Measurements from ENCODE around the gene FIGNL2. TPM values are rescaled to one million over a fixed set of nuclear protein-coding genes. Genes with fewer than 3 reads are reported as not detected.
A peak's percentile ranks its signal among the peaks of the same experiment; 100 is the strongest.

Gene FIGNL2
- total and polyA plus RNA-seq, 2 of the 13 experiments (the other 11 are each of a cell fraction or from before 2014, with no cell fraction given) = 0.82 to 1.00 TPM

DNA sequence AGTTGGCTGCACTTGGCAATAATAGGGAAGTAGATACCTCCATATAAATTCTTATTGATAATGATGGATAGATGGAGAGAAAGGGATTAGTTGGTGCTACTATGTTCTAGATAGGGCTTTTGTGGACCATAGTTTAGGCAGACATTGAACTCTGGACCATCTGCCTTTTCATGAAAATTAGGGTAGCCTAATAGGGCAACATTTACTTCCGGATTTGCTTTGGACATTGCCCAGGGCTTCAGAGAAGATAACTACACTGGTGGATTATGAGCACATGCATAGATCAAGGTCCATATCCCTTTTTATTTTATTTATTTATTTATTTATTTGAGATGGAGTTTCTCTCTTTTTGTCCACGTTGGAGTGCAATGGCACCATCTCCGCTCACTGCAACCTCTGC lies 70.5 kb downstream of the FIGNL2 start:
- intact Hi-C loops (cut with micrococcal nuclease; ENCODE audit: unreplicated experiment) (no loop called here), in situ Hi-C loops (cut with HindIII; ENCODE audit: extremely low pct_ligation_motif_present, low pct_unique_long_range_greater_than_20kb) (no loop called here)
- ChIA-PET CTCF (ENCODE audit: low intra/inter-chr PET ratio, low total read pairs) (no interaction called here), POLR2A (no interaction called here)
- no peak for FAIRE-seq
- Histone ChIP-seq H2AFZ (ENCODE audit: low read length) (no peak overlapping the region), H3K36me3 (replicated peaks in 1 of 2; ENCODE audit: control insufficient read depth in 1 of 2, insufficient read depth in 2 of 2, low read length in 2 of 2) (no peaks in the 10 kb centered on the region), H3K4me2 (ENCODE audit: low read depth, low read length) (no peak overlapping the region), H3K27me3 (ENCODE audit: control insufficient read depth in 1 of 2, insufficient read depth in 2 of 2, low read length in 2 of 2) (no peaks in the 10 kb centered on the region), H3K4me1 (ENCODE audit: insufficient read depth, low read length) (peaks cover 16% of the 10 kb centered on the region), H3K9me3 (ENCODE audit: low read length) (no peaks in the 10 kb centered on the region), H3K79me2 (ENCODE audit: insufficient read depth, low read length) (no peaks in the 10 kb centered on the region), H4K20me1 (ENCODE audit: insufficient read depth, low read length) (no peaks in the 10 kb centered on the region), H3K4me3 (replicated peaks in 1 of 3; ENCODE audit: insufficient read depth in 1 of 3, low read depth in 2 of 3, low read length in 3 of 3) (no peak overlapping the region), H3K9ac (ENCODE audit: insufficient read depth, low read depth, low read length) (no peak overlapping the region), H3K27ac (ENCODE audit: extremely low read length, insufficient read depth, low read length) (no peak overlapping the region)
- 29% methylated on average over 3 of the region's 3 CpGs for WGBS (ENCODE audit: low lambda C conversion rate)
- peak; percentile 67 for ATAC-seq
- DNase-seq (ENCODE audit: low spot score) = peak; percentile 44
- BruUV-seq (replicated peaks) = no TSS peak
- TF ChIP-seq HNF4A (CRISPR knock-in tag; IDR thresholded peaks at IDR 0.05) (peak; percentile 57; the same call in 1 of the 2 replicates), ZNF670 (CRISPR knock-in tag; IDR thresholded peaks at IDR 0.05; ENCODE audit: borderline replicate concordance) (0 out of 2 replicates have a peak, but pooled peaks have one; percentile 43), GABPA (IDR thresholded peaks at IDR 0.05; ENCODE audit: low read depth, low read length) (no peak), GABPA (CRISPR knock-in tag; IDR thresholded peaks at IDR 0.05; ENCODE audit: low read depth) (peak; percentile 15; the same call in 1 of the 2 replicates), ZNF703 (CRISPR knock-in tag; IDR thresholded peaks at IDR 0.05; ENCODE audit: borderline replicate concordance) (no peak), ETS1 (CRISPR knock-in tag; IDR thresholded peaks at IDR 0.05) (no peak), HNF4G (IDR thresholded peaks at IDR 0.05; ENCODE audit: borderline replicate concordance, low read depth, low read length) (peak; percentile 54), HNF4G (CRISPR knock-in tag; IDR thresholded peaks at IDR 0.05; ENCODE audit: borderline replicate concordance, low read depth) (no peak), NFE2L2 (IDR thresholded peaks at IDR 0.05; ENCODE audit: low read length) (no peak), HOMEZ (CRISPR knock-in tag; IDR thresholded peaks at IDR 0.05; ENCODE audit: low read depth) (peak; percentile 22; the same call in 1 of the 2 replicates), ZNF609 (CRISPR knock-in tag; IDR thresholded peaks at IDR 0.05; ENCODE audit: borderline replicate concordance) (no peak), SAP130 (CRISPR knock-in tag; IDR thresholded peaks at IDR 0.05; ENCODE audit: low read depth) (peak; percentile 17; the same call in 1 of the 2 replicates), ELF1 (CRISPR knock-in tag; IDR thresholded peaks at IDR 0.05) (0 out of 2 replicates have a peak, but pooled peaks have one; percentile 20)
- TF ChIP-seq, protein P1, sequence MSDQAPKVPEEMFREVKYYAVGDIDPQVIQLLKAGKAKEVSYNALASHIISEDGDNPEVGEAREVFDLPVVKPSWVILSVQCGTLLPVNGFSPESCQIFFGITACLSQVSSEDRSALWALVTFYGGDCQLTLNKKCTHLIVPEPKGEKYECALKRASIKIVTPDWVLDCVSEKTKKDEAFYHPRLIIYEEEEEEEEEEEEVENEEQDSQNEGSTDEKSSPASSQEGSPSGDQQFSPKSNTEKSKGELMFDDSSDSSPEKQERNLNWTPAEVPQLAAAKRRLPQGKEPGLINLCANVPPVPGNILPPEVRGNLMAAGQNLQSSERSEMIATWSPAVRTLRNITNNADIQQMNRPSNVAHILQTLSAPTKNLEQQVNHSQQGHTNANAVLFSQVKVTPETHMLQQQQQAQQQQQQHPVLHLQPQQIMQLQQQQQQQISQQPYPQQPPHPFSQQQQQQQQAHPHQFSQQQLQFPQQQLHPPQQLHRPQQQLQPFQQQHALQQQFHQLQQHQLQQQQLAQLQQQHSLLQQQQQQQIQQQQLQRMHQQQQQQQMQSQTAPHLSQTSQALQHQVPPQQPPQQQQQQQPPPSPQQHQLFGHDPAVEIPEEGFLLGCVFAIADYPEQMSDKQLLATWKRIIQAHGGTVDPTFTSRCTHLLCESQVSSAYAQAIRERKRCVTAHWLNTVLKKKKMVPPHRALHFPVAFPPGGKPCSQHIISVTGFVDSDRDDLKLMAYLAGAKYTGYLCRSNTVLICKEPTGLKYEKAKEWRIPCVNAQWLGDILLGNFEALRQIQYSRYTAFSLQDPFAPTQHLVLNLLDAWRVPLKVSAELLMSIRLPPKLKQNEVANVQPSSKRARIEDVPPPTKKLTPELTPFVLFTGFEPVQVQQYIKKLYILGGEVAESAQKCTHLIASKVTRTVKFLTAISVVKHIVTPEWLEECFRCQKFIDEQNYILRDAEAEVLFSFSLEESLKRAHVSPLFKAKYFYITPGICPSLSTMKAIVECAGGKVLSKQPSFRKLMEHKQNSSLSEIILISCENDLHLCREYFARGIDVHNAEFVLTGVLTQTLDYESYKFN (CRISPR knock-in tag; conservative IDR thresholded peaks at IDR 0.05) = peak; percentile 47; the same call in 1 of the 2 replicates

Measured in HepG2 (cell line).